SU-DHL-6 (cell line): ENCODE measurements around the gene IGFBPL1.

Experiments
- H2AFZ ChIP-seq: fragments of 200-600 bp; sonication (generic); 2 replicates; pipeline ENCODE4 v1.6.1; 2014; ENCODE audit warnings: low read depth, mild to moderate bottlenecking, moderate library complexity, mixed read lengths, antibody characterized with exemption, low read length; ENCODE audit not compliant: severe bottlenecking
- H3F3A ChIP-seq: fragments of 200-600 bp; shearing (Covaris generic); 2 replicates; pipeline ENCODE4 v1.6.0; 2016; ENCODE audit warnings: antibody characterized with exemption, mild to moderate bottlenecking; ENCODE audit not compliant: insufficient read depth
- H3K27ac ChIP-seq: fragments of 200-600 bp; sonication (generic); 2 replicates; pipeline ENCODE4 v1.5.1; 2016; ENCODE audit warnings: low read depth, mild to moderate bottlenecking, low read length, moderate library complexity, mixed read lengths
- H3K27me3 ChIP-seq: fragments of 200-600 bp; sonication (generic), shearing (Covaris generic); 2 replicates; pipeline ENCODE4 v1.6.0; 2014; ENCODE audit warnings: mild to moderate bottlenecking, low read length
- H3K36me3 ChIP-seq: fragments of 200-600 bp; sonication (generic); 2 replicates; pipeline ENCODE4 v1.6.1; 2014; ENCODE audit warnings: mild to moderate bottlenecking, low read length, mixed read lengths
- H3K4me2 ChIP-seq: fragments of 300-600, 200-600 bp; shearing (Covaris generic), sonication (generic); 2 replicates; pipeline ENCODE4 v1.6.0; 2014; ENCODE audit warnings: low read length, low read depth, mild to moderate bottlenecking; ENCODE audit not compliant: poor library complexity, severe bottlenecking
- H3K4me3 ChIP-seq: fragments of 200-600 bp; sonication (generic); 2 replicates; pipeline ENCODE4 v1.5.1; 2014; ENCODE audit warnings: antibody characterized with exemption, low read length, mild to moderate bottlenecking, mixed read lengths; ENCODE audit not compliant: insufficient read depth, poor library complexity, severe bottlenecking
- H3K79me2 ChIP-seq: fragments of 200-600 bp; sonication (generic); 2 replicates; pipeline ENCODE4 v1.6.1; 2014; ENCODE audit warnings: mild to moderate bottlenecking, low read length, moderate library complexity; ENCODE audit not compliant: insufficient read depth
- H3K9ac ChIP-seq: fragments of 200-600 bp; sonication (generic); 2 replicates; pipeline ENCODE4 v1.7.0; 2014; ENCODE audit warnings: mild to moderate bottlenecking, low read length
- H3K9me2 ChIP-seq: fragments of 200-600 bp; sonication (generic); replicated peaks from 2 replicates; pipeline ENCODE4 v1.6.1; 2014; ENCODE audit warnings: low read length; ENCODE audit not compliant: insufficient read depth
- H3K9me3 ChIP-seq: fragments of 200-600 bp; sonication (generic); 2 replicates; pipeline ENCODE4 v1.6.1; 2014; ENCODE audit warnings: low read length, mixed read lengths; ENCODE audit not compliant: insufficient read depth
- H4K20me1 ChIP-seq: fragments of 200-600 bp; sonication (generic); 2 replicates; pipeline ENCODE4 v1.6.1; 2014; ENCODE audit warnings: low read depth, mild to moderate bottlenecking, antibody characterized with exemption, low read length, moderate library complexity, mixed read lengths
- EZH2phosphoT487 ChIP-seq: fragments of 200-600 bp; sonication (generic), shearing (Covaris generic); conservative IDR thresholded peaks from 2 replicates; pipeline ENCODE4 v1.6.1; 2018; ENCODE audit warnings: mild to moderate bottlenecking, antibody characterized with exemption, low read length, moderate library complexity, mixed read lengths
- TF ChIP-seq, protein P1 (sequence below): fragments of 200-600 bp; sonication (generic); IDR thresholded peaks from one replicate; pipeline ENCODE4 v1.5.1; 2017; ENCODE audit warnings: antibody characterized with exemption, mild to moderate bottlenecking, low read length, moderate library complexity; ENCODE audit not compliant: insufficient read depth, poor library complexity, severe bottlenecking

IGFBPL1 gene

DNA sequence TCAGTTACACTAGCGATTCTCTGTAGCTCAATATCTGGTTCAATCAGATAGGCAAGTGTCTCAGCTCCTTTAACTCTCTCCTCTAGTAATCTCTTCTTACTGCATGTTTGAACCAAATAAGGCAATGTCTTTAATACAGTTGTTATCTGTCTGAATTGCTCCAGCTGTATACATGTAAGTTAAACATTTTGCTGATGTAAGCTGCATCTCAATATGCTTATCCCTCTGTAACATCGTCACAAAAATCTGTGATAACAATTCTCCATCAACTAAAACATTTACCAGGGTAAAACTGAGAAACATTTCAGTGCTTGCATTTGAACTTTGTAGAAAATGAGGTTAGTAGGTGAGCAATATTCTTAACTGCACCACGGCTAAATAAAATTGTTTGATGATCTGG is 29.6 kb upstream of the IGFBPL1 start:
- Histone ChIP-seq H2AFZ (no peak overlapping the region), H3K27me3 (no peaks in the 10 kb centered on the region), H3K9ac (no peak overlapping the region), H4K20me1 (no peaks in the 10 kb centered on the region), H3K4me2 (no peak overlapping the region), H3K27ac (no peak overlapping the region), H3K9me2 (no peaks in the 10 kb centered on the region), H3K36me3 (no peaks in the 10 kb centered on the region), H3K79me2 (no peaks in the 10 kb centered on the region), H3F3A (no peaks in the 10 kb centered on the region), H3K9me3 (no peaks in the 10 kb centered on the region), H3K4me3 (no peak overlapping the region)
- TF ChIP-seq, protein P1, sequence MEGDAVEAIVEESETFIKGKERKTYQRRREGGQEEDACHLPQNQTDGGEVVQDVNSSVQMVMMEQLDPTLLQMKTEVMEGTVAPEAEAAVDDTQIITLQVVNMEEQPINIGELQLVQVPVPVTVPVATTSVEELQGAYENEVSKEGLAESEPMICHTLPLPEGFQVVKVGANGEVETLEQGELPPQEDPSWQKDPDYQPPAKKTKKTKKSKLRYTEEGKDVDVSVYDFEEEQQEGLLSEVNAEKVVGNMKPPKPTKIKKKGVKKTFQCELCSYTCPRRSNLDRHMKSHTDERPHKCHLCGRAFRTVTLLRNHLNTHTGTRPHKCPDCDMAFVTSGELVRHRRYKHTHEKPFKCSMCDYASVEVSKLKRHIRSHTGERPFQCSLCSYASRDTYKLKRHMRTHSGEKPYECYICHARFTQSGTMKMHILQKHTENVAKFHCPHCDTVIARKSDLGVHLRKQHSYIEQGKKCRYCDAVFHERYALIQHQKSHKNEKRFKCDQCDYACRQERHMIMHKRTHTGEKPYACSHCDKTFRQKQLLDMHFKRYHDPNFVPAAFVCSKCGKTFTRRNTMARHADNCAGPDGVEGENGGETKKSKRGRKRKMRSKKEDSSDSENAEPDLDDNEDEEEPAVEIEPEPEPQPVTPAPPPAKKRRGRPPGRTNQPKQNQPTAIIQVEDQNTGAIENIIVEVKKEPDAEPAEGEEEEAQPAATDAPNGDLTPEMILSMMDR, result no peak
- no peak for TF ChIP-seq EZH2phosphoT487

DNA sequence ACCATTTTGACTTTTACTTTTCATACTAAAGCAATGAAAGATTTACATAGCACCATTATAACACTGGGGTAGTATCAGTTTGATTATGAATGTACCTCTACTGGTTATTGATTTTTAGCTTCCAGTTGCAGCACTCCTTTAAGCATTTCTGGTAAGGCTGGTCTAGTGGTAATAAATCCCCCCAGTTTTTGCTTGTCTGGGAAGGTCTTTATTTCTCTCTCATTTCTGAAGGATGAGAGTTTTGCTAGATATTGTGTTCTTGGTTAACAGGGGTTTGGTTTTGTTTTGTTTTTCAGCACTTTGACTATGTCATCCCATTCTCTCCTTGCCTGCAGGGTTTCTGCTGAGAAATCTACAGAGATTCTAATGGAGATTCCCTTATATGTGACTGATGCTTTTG is 26.9 kb upstream of the IGFBPL1 start:
- TF ChIP-seq, protein P1, result no peak
- no peak for TF ChIP-seq EZH2phosphoT487
- H3K36me3 ChIP-seq, result no peaks in the 10 kb centered on the region

DNA sequence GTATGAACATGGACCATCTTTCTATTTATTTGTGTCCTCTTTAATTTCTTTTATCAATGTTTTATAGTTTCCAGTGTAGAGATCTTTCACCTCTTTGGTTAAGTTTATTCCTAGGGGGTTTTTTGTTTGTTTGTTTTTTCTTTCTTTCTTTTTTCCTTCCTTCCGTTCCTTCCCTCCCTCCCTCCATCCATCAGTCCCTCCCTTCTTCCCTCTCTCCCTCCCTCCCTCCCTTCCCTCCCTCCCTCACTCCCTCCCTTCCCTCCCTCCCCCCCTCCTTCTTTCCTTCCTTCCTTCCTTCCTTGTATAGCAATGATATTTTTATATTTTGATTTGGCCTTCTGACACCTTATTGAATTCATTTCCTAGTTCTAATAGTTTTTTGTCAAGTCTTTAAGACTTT is 23.4 kb upstream of the IGFBPL1 start:
- H3K27ac ChIP-seq, result no peak overlapping the region
- no peak for TF ChIP-seq EZH2phosphoT487
- TF ChIP-seq, protein P1, result no peak
- no peaks in the 10 kb centered on the region for H3K79me2 ChIP-seq
- H3K9me2 ChIP-seq, result no peaks in the 10 kb centered on the region
- no peaks in the 10 kb centered on the region for H3K9me3 ChIP-seq
- no peak overlapping the region for H3K4me2 ChIP-seq
- no peaks in the 10 kb centered on the region for H4K20me1 ChIP-seq
- H3K9ac ChIP-seq, result no peak overlapping the region
- H3K36me3 ChIP-seq, result no peaks in the 10 kb centered on the region
- H3F3A ChIP-seq, result no peaks in the 10 kb centered on the region
- no peak overlapping the region for H2AFZ ChIP-seq
- H3K4me3 ChIP-seq, result no peak overlapping the region
- H3K27me3 ChIP-seq, result no peaks in the 10 kb centered on the region

More for the DNA sequence above, 26.9 kb upstream of the IGFBPL1 start:
- H3K79me2 ChIP-seq, result no peaks in the 10 kb centered on the region
- H3K27me3 ChIP-seq, result no peaks in the 10 kb centered on the region
- H3K27ac ChIP-seq, result no peak overlapping the region
- H2AFZ ChIP-seq, result no peak overlapping the region
- H3K9me2 ChIP-seq, result no peaks in the 10 kb centered on the region
- H3K9me3 ChIP-seq, result no peaks in the 10 kb centered on the region
- H3K4me3 ChIP-seq, result no peak overlapping the region
- no peaks in the 10 kb centered on the region for H4K20me1 ChIP-seq
- no peak overlapping the region for H3K9ac ChIP-seq
- no peaks in the 10 kb centered on the region for H3F3A ChIP-seq
- H3K4me2 ChIP-seq, result no peak overlapping the region
